Neuron (in vitro differentiated cells): ENCODE measurements around the gene KCNH1.
A peak's percentile ranks its signal among the peaks of the same experiment; 100 is the strongest.

Source experiments
- H2AFZ ChIP-seq: one replicate; pipeline ENCODE4 v1.6.1; 2013; ENCODE audit warnings: low read depth, mild to moderate bottlenecking, inconsistent platforms, low read length, moderate library complexity
- H3K27me3 ChIP-seq: one replicate; pipeline ENCODE4 v1.6.1; 2013; ENCODE audit warnings: low read length; ENCODE audit not compliant: insufficient read depth
- H3K36me3 ChIP-seq: one replicate; pipeline ENCODE4 v1.6.1; 2013; ENCODE audit warnings: low read length; ENCODE audit not compliant: insufficient read depth
- H3K4me1 ChIP-seq: one replicate; pipeline ENCODE4 v1.6.1; 2013; ENCODE audit warnings: low read length; ENCODE audit not compliant: insufficient read depth
- H3K4me3 ChIP-seq: 2 replicates; pipeline ENCODE4 v1.5.1; 2013; ENCODE audit warnings: mild to moderate bottlenecking, low read length, moderate library complexity
- H3K9me3 ChIP-seq: one replicate; pipeline ENCODE4 v1.6.1; 2013; ENCODE audit warnings: low read length

The KCNH1 gene

DNA sequence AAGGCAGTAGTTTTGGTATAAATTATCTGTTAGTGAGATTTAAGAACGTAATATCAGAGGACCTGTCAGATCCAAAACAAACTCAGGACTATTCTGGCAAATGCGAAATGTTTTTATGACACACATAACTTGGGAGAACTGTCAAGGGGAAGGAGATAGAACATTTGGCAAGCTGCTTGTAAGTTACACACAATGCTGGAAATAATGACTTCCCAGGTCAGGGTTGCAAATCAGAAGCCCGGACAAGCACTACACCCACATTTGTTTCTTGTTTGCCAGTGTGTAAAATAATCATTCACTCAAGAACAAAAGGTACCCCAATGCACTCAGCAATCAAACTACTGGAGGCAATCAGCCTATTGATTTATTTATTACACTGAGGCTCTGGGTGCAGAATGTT lies 354.7 kb downstream of the KCNH1 start:
- Histone ChIP-seq H3K4me3 (no peak overlapping the region), H3K27me3 (no peaks in the 10 kb centered on the region), H2AFZ (no peak overlapping the region), H3K36me3 (no peaks in the 10 kb centered on the region), H3K9me3 (no peaks in the 10 kb centered on the region), H3K4me1 (no peaks in the 10 kb centered on the region)

DNA sequence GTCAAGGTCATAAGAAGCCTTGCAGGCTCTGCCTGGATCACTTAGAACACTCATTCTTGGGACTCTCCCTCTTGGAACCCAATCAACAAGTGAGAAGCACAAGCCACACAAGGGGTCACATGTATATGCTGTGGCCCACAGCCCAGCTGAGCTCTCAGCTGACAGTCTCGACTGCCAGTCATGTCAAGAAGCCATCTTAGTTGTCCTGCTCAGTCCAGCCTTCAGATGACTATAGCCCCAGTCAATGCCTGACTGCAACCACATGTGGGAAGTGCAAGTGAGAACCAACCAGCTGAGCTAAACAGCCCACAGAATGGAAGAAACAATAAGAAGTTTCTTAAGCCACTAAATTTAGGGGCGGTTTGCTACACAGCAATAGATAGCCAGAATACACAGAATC lies 356.0 kb downstream of the KCNH1 start:
- no peaks in the 10 kb centered on the region for H3K36me3 ChIP-seq
- no peak overlapping the region for H3K4me3 ChIP-seq
- no peaks in the 10 kb centered on the region for H3K27me3 ChIP-seq
- no peaks in the 10 kb centered on the region for H3K4me1 ChIP-seq
- H2AFZ ChIP-seq = no peak overlapping the region
- no peaks in the 10 kb centered on the region for H3K9me3 ChIP-seq

DNA sequence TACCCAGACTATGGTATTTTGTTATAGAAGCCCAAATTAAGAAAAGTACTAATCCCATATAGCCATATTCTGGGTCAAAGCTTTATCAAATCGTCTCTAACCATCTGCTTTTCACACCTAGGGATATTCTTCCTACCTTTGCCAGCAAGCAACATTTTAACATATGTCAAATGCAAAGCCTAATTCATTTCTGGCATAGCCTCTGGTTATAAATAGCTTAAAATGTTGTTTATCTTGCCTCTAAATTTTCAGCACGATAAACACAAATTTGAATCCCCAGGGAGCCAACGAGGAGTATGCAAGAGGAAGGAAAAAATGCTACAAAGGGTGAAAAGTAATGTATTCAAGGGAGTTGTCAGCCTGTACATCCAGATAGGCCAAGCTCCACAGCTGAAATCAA lies 357.2 kb downstream of the KCNH1 start:
- no peaks in the 10 kb centered on the region for H3K9me3 ChIP-seq
- H3K4me3 ChIP-seq = no peak overlapping the region
- H2AFZ ChIP-seq = no peak overlapping the region
- H3K36me3 ChIP-seq = no peaks in the 10 kb centered on the region
- no peaks in the 10 kb centered on the region for H3K4me1 ChIP-seq
- no peaks in the 10 kb centered on the region for H3K27me3 ChIP-seq

DNA sequence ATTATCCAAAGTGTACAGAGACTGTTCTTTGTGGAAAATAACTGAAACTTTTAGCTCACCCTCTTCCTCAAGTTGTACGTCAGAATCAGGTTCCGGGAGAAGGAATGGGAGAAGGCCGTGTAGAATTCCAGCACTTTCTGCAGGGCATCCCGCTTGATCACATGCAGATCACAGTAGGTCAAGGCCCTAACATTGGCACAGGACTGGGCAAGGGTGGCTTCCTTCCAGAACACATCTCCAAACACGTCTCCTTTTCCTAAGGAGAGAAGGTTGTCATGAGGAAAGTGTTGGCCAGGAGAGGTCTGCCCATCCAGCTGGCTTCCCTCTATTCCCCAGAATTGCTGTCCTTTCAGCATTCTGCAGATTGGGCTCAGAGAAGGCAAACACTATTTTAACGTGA lies 358.7 kb downstream of the KCNH1 start:
- H3K36me3 ChIP-seq = no peaks in the 10 kb centered on the region
- H3K27me3 ChIP-seq = no peaks in the 10 kb centered on the region
- no peak overlapping the region for H3K4me3 ChIP-seq
- H2AFZ ChIP-seq = no peak overlapping the region
- no peaks in the 10 kb centered on the region for H3K9me3 ChIP-seq
- no peaks in the 10 kb centered on the region for H3K4me1 ChIP-seq

DNA sequence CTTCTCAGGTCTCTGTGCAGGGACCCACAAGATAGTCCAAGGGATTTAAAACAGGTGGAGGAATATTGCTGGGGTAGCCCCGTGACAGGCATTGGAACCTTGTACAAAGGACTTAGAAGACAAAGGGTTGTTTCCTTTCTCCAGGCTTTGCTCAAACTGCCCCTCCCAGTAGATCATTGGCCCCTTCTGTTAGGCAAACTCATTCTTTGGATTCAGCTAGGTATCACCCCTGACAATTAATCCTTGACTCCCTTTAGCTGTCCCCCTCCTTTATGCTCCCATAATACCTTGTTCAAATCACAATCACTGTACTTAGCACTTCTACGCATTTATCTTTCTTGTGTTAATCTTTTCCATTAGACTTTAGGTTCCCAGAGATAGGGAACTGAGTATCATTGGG lies 360.5 kb downstream of the KCNH1 start:
- no peak overlapping the region for H2AFZ ChIP-seq
- H3K9me3 ChIP-seq = no peaks in the 10 kb centered on the region
- H3K27me3 ChIP-seq = no peaks in the 10 kb centered on the region
- H3K36me3 ChIP-seq = no peaks in the 10 kb centered on the region
- H3K4me1 ChIP-seq = peaks cover 2% of the 10 kb centered on the region
- no peak overlapping the region for H3K4me3 ChIP-seq

DNA sequence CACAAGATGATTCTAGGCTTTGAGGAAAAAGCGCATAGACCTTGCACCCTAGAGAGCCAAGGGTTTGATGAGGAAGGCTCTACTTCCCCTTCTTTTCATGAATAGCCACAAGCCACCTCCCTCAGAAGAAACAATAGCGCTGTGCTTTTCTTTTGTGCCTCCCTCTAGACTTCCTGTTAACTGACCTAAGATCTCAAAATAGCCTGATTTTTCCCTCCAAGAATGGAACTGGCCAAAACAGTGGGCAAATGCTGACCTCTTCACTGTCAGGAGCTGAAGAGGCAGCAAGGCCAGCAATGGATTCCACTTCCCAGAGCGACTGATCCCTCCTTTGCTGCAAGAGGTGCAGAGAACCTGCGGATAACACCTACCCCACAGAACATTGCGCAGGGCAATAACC lies 362.8 kb downstream of the KCNH1 start:
- Histone ChIP-seq H3K27me3 (no peaks in the 10 kb centered on the region), H3K4me1 (peaks cover 2% of the 10 kb centered on the region), H2AFZ (no peak overlapping the region), H3K9me3 (no peaks in the 10 kb centered on the region), H3K4me3 (no peak overlapping the region), H3K36me3 (no peaks in the 10 kb centered on the region)

- H3K27me3 ChIP-seq = no peaks in the 10 kb centered on the region
- peaks cover 2% of the 10 kb centered on the region for H3K4me1 ChIP-seq
- H3K9me3 ChIP-seq = no peaks in the 10 kb centered on the region
- H3K4me3 ChIP-seq = no peak overlapping the region
- H2AFZ ChIP-seq = no peak overlapping the region
- H3K36me3 ChIP-seq = no peaks in the 10 kb centered on the region
Measured at GRCh38 chr1:210770396-210770984, 363.5 kb downstream of the KCNH1 start.

DNA sequence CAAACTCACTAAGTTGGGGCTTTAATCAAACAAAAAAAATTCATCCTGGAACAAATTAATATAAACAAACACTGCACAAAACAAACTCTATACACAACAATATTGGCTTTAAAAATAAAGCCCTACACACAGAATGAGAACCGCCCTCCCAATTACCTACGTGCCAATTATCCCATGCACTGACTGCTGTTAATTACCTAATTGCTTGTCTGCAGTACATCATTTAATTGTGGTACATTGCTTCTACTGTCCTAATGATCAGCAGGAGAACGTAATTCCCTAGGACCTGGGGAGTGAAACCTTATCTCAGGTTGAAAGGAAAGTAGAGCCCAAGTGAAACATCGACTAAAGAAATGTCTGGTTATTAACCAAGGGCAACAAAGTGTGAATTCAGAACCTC lies 364.5 kb downstream of the KCNH1 start:
- Histone ChIP-seq H2AFZ (no peak overlapping the region), H3K4me3 (no peak overlapping the region), H3K9me3 (peaks cover 2% of the 10 kb centered on the region), H3K4me1 (peaks cover 2% of the 10 kb centered on the region), H3K27me3 (no peaks in the 10 kb centered on the region), H3K36me3 (no peaks in the 10 kb centered on the region)

- Histone ChIP-seq H3K4me1 (peaks cover 2% of the 10 kb centered on the region), H3K4me3 (no peak overlapping the region), H2AFZ (no peak overlapping the region), H3K36me3 (no peaks in the 10 kb centered on the region), H3K9me3 (peaks cover 4% of the 10 kb centered on the region), H3K27me3 (no peaks in the 10 kb centered on the region)
Measured at GRCh38 chr1:210764536-210764935, 369.4 kb downstream of the KCNH1 start.

DNA sequence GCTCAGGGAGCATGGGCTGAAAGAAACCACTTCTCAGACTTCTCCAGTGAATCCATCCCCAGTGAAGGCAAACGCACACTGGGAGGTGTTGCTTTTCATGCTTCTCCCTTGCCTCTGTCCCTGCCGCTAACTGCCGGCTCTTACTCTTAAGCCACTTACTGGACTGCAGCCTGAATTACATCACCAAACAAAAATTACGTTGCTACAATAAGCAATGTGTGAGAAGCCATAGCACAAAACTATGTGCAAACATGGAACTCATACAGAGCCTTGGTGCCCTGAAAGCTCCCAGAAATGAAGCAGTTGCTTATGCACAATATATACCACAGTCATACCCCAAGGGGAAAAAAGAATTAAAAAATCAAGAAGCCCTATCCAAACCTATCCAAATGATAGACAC lies 375.2 kb downstream of the KCNH1 start:
- no peaks in the 10 kb centered on the region for H3K27me3 ChIP-seq
- no peaks in the 10 kb centered on the region for H3K36me3 ChIP-seq
- H3K9me3 ChIP-seq = peaks cover 2% of the 10 kb centered on the region
- H3K4me1 ChIP-seq = peaks cover 29% of the 10 kb centered on the region
- no peak overlapping the region for H2AFZ ChIP-seq
- H3K4me3 ChIP-seq = no peak overlapping the region

DNA sequence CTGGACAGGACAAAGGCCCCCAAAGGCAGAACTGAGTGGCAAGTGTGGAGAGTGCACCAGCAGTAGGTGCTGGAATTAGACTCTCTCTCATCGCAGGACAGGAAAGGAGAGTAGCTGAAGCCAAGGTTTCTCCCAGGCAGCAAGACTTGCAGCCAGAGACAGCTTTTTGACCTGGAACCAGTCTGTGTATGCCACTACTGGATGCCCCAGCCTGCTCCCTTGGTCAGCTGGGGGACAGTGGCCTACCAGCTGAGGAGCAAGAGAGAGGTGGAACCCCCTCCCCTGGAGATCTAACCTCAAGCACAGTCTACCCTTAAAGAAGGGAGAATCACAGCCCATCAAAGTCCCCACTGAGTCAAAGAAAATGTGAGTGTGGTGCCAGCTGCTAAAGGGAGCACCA lies 375.7 kb downstream of the KCNH1 start:
- H3K27me3 ChIP-seq = no peaks in the 10 kb centered on the region
- H3K4me3 ChIP-seq = no peak overlapping the region
- no peak overlapping the region for H2AFZ ChIP-seq
- no peaks in the 10 kb centered on the region for H3K36me3 ChIP-seq
- peaks cover 33% of the 10 kb centered on the region for H3K4me1 ChIP-seq
- peaks cover 2% of the 10 kb centered on the region for H3K9me3 ChIP-seq

- Histone ChIP-seq H3K4me3 (no peak overlapping the region), H3K4me1 (peaks cover 34% of the 10 kb centered on the region), H2AFZ (no peak overlapping the region), H3K27me3 (no peaks in the 10 kb centered on the region), H3K9me3 (peaks cover 2% of the 10 kb centered on the region), H3K36me3 (no peaks in the 10 kb centered on the region)
Measured at GRCh38 chr1:210757677-210758076, 376.3 kb downstream of the KCNH1 start.

- H3K36me3 ChIP-seq = no peaks in the 10 kb centered on the region
- H3K4me1 ChIP-seq = peaks cover 34% of the 10 kb centered on the region
- peak overlapping the region; percentile 4 for H2AFZ ChIP-seq
- H3K27me3 ChIP-seq = no peaks in the 10 kb centered on the region
- H3K9me3 ChIP-seq = peaks cover 2% of the 10 kb centered on the region
- no peak overlapping the region for H3K4me3 ChIP-seq
Measured at GRCh38 chr1:210755991-210756659, 377.8 kb downstream of the KCNH1 start.
